HepG2 (cell line): Measurements from ENCODE around the gene PRKCI. TPM values are rescaled to one million over a fixed set of nuclear protein-coding genes. Genes with fewer than 3 reads are reported as not detected.
A peak's percentile ranks its signal among the peaks of the same experiment; 100 is the strongest.

Experiments used
- ATAC-seq: fragments of 200-7000 bp; cut with Tn5 transposase; 3 replicates; pipeline ENCODE4 v1.9.1; 2020; ENCODE audit warnings: mild to moderate bottlenecking, moderate library complexity
- BruUV-seq: library from RNA; stranded (reverse); fragments of 400-500 nt; replicated peaks from 2 replicates; lab custom pipeline; 2021; lab: Mats Ljungman, UMichigan
- CTCF ChIA-PET: fragments of 300-600 bp; formaldehyde crosslinking; extraction: SDS; loops from one replicate; lab custom pipeline; 2021; ENCODE audit warnings: low total read pairs, inconsistent platforms, low intra/inter-chr PET ratio; lab: Yijun Ruan, JAX
- POLR2A ChIA-PET: fragments of 350-600 bp; sonication (Branson Sonifier 250); formaldehyde crosslinking; loops from one replicate; lab custom pipeline; 2020; ENCODE audit warnings: antibody characterized with exemption, inconsistent platforms; lab: Yijun Ruan, JAX
- DNase-seq: peaks from one replicate; pipeline ENCODE4 v3.0.0-alpha.2; 2015; ENCODE audit warnings: low spot score
- FAIRE-seq: peaks from 3 replicates; lab custom pipeline; 2011; peaks lifted over from hg19 to GRCh38; lab: Jason Lieb, UNC
- H2AFZ ChIP-seq: one replicate; pipeline ENCODE4 v1.6.1; 2011; ENCODE audit warnings: low read length, inconsistent platforms
- H3K27ac ChIP-seq: fragments of 300-600 bp; 3 replicates; pipeline ENCODE4 v1.8.0; 2011; ENCODE audit warnings: mixed run types, mild to moderate bottlenecking, mixed read lengths, low read length, inconsistent platforms; ENCODE audit not compliant: insufficient read depth; ENCODE audit errors: extremely low read length
- H3K27me3 ChIP-seq, 2 experiments: fragments of 200-600 bp in 1 of 2; 2 replicates in 1 of 2; 3 replicates in 1 of 2; pipeline versions ENCODE4 v1.6.0 to v1.8.0; 2011; ENCODE audit warnings: low read length in 2 of 2, mild to moderate bottlenecking in 2 of 2, moderate library complexity in 2 of 2, inconsistent platforms in 1 of 2; ENCODE audit not compliant: insufficient read depth in 2 of 2, control insufficient read depth in 1 of 2
- H3K36me3 ChIP-seq, 2 experiments: fragments of 200-600 bp in 1 of 2; replicated peaks in 1 of 2; 2 replicates in 1 of 2; 3 replicates in 1 of 2; pipeline versions ENCODE4 v1.5.1 to v1.8.0; 2011; ENCODE audit warnings: low read length in 2 of 2, inconsistent platforms in 1 of 2; ENCODE audit not compliant: insufficient read depth in 2 of 2, control insufficient read depth in 1 of 2
- H3K4me1 ChIP-seq: 2 replicates; pipeline ENCODE4 v1.5.1; 2012; ENCODE audit warnings: low read length, inconsistent platforms; ENCODE audit not compliant: insufficient read depth
- H3K4me2 ChIP-seq: 2 replicates; pipeline ENCODE4 v1.6.0; 2011; ENCODE audit warnings: low read depth, low read length, inconsistent platforms
- H3K4me3 ChIP-seq, 3 experiments: fragments of 200-600 bp in 1 of 3; sonication (generic), shearing (Covaris generic) in 1 of 3; replicated peaks in 1 of 3; 2 replicates each; pipeline ENCODE4 v1.5.1; 2011 to 2016; ENCODE audit warnings: low read length in 3 of 3, inconsistent platforms in 2 of 3, low read depth in 2 of 3, mild to moderate bottlenecking in 2 of 3, control low read depth in 1 of 3, mixed read lengths in 1 of 3; ENCODE audit not compliant: insufficient read depth in 1 of 3
- H3K79me2 ChIP-seq: one replicate; pipeline ENCODE4 v1.6.1; 2011; ENCODE audit warnings: low read length, inconsistent platforms; ENCODE audit not compliant: insufficient read depth
- H3K9ac ChIP-seq: 2 replicates; pipeline ENCODE4 v1.6.0; 2011; ENCODE audit warnings: mild to moderate bottlenecking, low read depth, low read length, inconsistent platforms; ENCODE audit not compliant: insufficient read depth
- H3K9me3 ChIP-seq: 2 replicates; pipeline ENCODE4 v1.5.1; 2012; ENCODE audit warnings: mild to moderate bottlenecking, low read length
- H4K20me1 ChIP-seq: 2 replicates; pipeline ENCODE4 v1.6.0; 2011; ENCODE audit warnings: inconsistent platforms, mild to moderate bottlenecking, low read length, moderate library complexity; ENCODE audit not compliant: insufficient read depth
- KDM6A ChIP-seq: IDR thresholded peaks from 2 replicates; pipeline ENCODE4 v1.6.1; 2016; ENCODE audit warnings: low read depth
- SUZ12 ChIP-seq: fragments of 150-350 bp; IDR thresholded peaks from 2 replicates; pipeline ENCODE4 v1.6.1; 2014; ENCODE audit warnings: low read depth, low read length
- ZFP37 ChIP-seq: sonication (generic); formaldehyde crosslinking; IDR thresholded peaks from 2 replicates; pipeline ENCODE4 v1.4.0; 2020; ENCODE audit warnings: missing genetic modification reagents, borderline replicate concordance
- ZNF101 ChIP-seq: sonication (generic); formaldehyde crosslinking; IDR thresholded peaks from 2 replicates; pipeline ENCODE4 v1.4.0; 2020; ENCODE audit warnings: mild to moderate bottlenecking, low read depth, missing genetic modification reagents, borderline replicate concordance
- ZNF121 ChIP-seq: sonication (generic); formaldehyde crosslinking; IDR thresholded peaks from 2 replicates; pipeline ENCODE4 v1.5.0; 2020; ENCODE audit warnings: mild to moderate bottlenecking, missing genetic modification reagents
- ZNF180 ChIP-seq: sonication (generic); formaldehyde crosslinking; IDR thresholded peaks from 2 replicates; pipeline ENCODE4 v1.4.0; 2020; ENCODE audit warnings: low read depth, missing genetic modification reagents, borderline replicate concordance
- in situ Hi-C: cut with HindIII; loops from 2 replicates; pipeline ENCODE4 v1.10.0; 2017; ENCODE audit warnings: low pct_unique_long_range_greater_than_20kb; ENCODE audit not compliant: extremely low pct_ligation_motif_present
- intact Hi-C: fragments of 100-400 bp; cut with micrococcal nuclease; formaldehyde crosslinking; loops from one replicate; pipeline ENCODE4 v1.10.0; 2022; ENCODE audit not compliant: unreplicated experiment
- polyA plus RNA-seq, 8 experiments: library from polyadenylated mRNA; depleted of rRNA in 3 of 8; stranded (reverse) in 7 of 8; unstranded in 1 of 8; fragments of >200 nt; fragmentation: Illumina TruSeq in 4 of 8; extraction: Trizol in 4 of 8; gene quantifications; 2 replicates each; pipeline versions ENCODE4 v1.2.1 to v1.2.3, GENCODE V29; 2011 to 2016; ENCODE audit warnings: low read depth in 4 of 8, missing spikeins in 1 of 8, mixed read lengths in 1 of 8; ENCODE audit not compliant: insufficient read depth in 1 of 8
- total RNA-seq, 5 experiments: library from RNA; depleted of rRNA; stranded (reverse); fragments of >200 nt; fragmentation: Illumina TruSeq; extraction: Trizol; gene quantifications; 2 replicates each; pipeline ENCODE4 v1.2.3, GENCODE V29; 2016; ENCODE audit warnings: low read depth in 1 of 5
- TF ChIP-seq, protein P1 (sequence below): sonication (generic); formaldehyde crosslinking; IDR thresholded peaks from 2 replicates; pipeline ENCODE4 v1.5.0; 2020; ENCODE audit warnings: mild to moderate bottlenecking, missing genetic modification reagents
- TF ChIP-seq, protein P2 (sequence below): sonication (generic); formaldehyde crosslinking; IDR thresholded peaks from 2 replicates; pipeline ENCODE4 v1.4.0; 2020; ENCODE audit warnings: missing genetic modification reagents
- TF ChIP-seq, protein P3 (sequence below): IDR thresholded peaks from 2 replicates; pipeline ENCODE4 v1.6.1; 2016
- TF ChIP-seq, protein P4 (sequence below): sonication (generic); formaldehyde crosslinking; IDR thresholded peaks from 2 replicates; pipeline ENCODE4 v1.4.0; 2020; ENCODE audit warnings: missing genetic modification reagents

Gene PRKCI
- total and polyA plus RNA-seq, 2 of the 13 experiments (the other 11 are each of a cell fraction or from before 2014, with no cell fraction given) = 17.2 to 30.4 TPM

- H3K9me3 ChIP-seq = no peaks in the 10 kb centered on the region
- DNase-seq (no peak), ATAC-seq (no peak), FAIRE-seq (no peak)
- no peaks in the 10 kb centered on the region for H3K36me3 ChIP-seq
- no peak overlapping the region for H3K27ac ChIP-seq
- in situ Hi-C loops = no loop called here
- H3K9ac ChIP-seq = no peak overlapping the region
- intact Hi-C loops = no loop called here
- H3K27me3 ChIP-seq = no peaks in the 10 kb centered on the region; a peak in 2 of 5 replicates
- H2AFZ ChIP-seq = no peak overlapping the region
- no peak overlapping the region for H3K4me3 ChIP-seq
- peaks cover 54% of the 10 kb centered on the region for H3K4me1 ChIP-seq
- no peak overlapping the region for H3K4me2 ChIP-seq
- POLR2A ChIA-PET = no interaction called here
- peaks cover 3% of the 10 kb centered on the region for H3K79me2 ChIP-seq
- BruUV-seq = no TSS peak
- TF ChIP-seq, protein P1, sequence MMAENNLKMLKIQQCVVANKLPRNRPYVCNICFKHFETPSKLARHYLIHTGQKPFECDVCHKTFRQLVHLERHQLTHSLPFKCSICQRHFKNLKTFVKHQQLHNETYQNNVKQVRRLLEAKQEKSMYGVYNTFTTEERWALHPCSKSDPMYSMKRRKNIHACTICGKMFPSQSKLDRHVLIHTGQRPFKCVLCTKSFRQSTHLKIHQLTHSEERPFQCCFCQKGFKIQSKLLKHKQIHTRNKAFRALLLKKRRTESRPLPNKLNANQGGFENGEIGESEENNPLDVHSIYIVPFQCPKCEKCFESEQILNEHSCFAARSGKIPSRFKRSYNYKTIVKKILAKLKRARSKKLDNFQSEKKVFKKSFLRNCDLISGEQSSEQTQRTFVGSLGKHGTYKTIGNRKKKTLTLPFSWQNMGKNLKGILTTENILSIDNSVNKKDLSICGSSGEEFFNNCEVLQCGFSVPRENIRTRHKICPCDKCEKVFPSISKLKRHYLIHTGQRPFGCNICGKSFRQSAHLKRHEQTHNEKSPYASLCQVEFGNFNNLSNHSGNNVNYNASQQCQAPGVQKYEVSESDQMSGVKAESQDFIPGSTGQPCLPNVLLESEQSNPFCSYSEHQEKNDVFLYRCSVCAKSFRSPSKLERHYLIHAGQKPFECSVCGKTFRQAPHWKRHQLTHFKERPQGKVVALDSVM (CRISPR knock-in tag) = 0 out of 2 replicates have a peak, but pooled peaks have one; percentile 19
- no peak for TF ChIP-seq ZNF101 (CRISPR knock-in tag)
- no peak for TF ChIP-seq SUZ12
- no peak for TF ChIP-seq ZFP37
- no peak for TF ChIP-seq ZNF180 (CRISPR knock-in tag)
- TF ChIP-seq, protein P2, sequence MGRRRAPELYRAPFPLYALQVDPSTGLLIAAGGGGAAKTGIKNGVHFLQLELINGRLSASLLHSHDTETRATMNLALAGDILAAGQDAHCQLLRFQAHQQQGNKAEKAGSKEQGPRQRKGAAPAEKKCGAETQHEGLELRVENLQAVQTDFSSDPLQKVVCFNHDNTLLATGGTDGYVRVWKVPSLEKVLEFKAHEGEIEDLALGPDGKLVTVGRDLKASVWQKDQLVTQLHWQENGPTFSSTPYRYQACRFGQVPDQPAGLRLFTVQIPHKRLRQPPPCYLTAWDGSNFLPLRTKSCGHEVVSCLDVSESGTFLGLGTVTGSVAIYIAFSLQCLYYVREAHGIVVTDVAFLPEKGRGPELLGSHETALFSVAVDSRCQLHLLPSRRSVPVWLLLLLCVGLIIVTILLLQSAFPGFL (CRISPR knock-in tag) = no peak
- TF ChIP-seq ZNF121 = peak; percentile 50
- TF ChIP-seq, protein P3, sequence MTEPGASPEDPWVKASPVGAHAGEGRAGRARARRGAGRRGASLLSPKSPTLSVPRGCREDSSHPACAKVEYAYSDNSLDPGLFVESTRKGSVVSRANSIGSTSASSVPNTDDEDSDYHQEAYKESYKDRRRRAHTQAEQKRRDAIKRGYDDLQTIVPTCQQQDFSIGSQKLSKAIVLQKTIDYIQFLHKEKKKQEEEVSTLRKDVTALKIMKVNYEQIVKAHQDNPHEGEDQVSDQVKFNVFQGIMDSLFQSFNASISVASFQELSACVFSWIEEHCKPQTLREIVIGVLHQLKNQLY (CRISPR knock-in tag) = no peak
- TF ChIP-seq, protein P4, sequence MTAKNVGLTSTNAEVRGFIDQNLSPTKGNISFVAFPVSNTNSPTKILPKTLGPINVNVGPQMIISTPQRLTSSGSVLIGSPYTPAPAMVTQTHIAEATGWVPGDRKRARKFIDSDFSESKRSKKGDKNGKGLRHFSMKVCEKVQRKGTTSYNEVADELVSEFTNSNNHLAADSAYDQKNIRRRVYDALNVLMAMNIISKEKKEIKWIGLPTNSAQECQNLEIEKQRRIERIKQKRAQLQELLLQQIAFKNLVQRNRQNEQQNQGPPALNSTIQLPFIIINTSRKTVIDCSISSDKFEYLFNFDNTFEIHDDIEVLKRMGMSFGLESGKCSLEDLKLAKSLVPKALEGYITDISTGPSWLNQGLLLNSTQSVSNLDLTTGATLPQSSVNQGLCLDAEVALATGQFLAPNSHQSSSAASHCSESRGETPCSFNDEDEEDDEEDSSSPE (CRISPR knock-in tag) = no peak
- TF ChIP-seq KDM6A (CRISPR knock-in tag) = no peak
- H4K20me1 ChIP-seq = no peaks in the 10 kb centered on the region
- CTCF ChIA-PET = no interaction called here
These were observed 131.3 kb downstream of the PRKCI start for GRCh38 chr3:170353485-170353884.
